Stimulated activated CD8-positive, alpha-beta memory T cell treated with anti-CD3 and anti-CD28 coated beads, Interleukin-12 subunit alpha, Interleukin-12 subunit beta, amount 100 ng/mL, for 1 hour (primary cell): Measurements from ENCODE around the gene ZER1.
A peak's percentile ranks its signal among the peaks of the same experiment; 100 is the strongest.
"Not testable (repeated sequence)": the region's sequence is repeated elsewhere in the genome, so short reads cannot be mapped to it uniquely, and the experiment has no call there.

ENCODE experiments used
- DNase-seq: peaks from one replicate; pipeline ENCODE4 v3.0.0-alpha.2; 2020; ENCODE audit warnings: low read depth

ZER1 gene

DNA sequence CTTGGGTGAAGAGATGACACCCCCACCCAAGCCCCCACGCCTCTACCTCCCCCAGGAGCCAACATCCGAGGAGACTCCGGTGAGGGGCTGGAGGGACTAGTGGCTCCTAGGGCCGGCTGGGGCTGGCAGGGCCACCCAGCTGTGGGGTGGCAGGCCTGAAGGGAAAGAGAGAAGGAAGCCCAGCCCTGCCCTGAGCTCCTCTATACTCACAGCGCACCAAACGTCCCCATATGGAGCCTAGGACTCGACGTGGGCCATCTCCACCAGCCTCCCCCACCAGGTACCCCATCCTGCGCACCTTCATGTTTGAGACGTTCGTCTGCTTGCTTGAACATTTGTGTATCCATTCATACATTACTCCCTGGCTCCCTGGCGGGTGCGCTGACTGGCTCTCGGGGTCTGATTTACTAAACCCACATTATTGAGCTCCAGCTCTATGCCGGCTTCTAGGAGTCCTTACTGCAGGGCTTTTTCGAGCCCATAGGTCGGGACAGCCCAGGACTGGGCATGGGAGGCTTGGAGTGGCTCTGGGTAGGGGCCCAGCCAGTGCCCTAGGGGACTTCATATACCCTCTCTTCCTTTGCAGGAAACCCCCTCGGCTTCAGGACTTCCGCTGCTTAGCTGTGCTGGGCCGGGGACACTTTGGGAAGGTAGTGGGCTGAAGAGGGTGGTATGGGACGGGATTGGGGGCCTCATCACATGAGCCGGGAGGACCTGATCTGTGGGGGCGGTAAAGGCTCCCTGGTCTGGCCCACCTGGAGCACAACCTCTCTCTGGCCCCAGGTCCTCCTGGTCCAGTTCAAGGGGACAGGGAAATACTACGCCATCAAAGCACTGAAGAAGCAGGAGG, 56.9 kb downstream of the ZER1 start:
- DNase-seq = no peak

DNA sequence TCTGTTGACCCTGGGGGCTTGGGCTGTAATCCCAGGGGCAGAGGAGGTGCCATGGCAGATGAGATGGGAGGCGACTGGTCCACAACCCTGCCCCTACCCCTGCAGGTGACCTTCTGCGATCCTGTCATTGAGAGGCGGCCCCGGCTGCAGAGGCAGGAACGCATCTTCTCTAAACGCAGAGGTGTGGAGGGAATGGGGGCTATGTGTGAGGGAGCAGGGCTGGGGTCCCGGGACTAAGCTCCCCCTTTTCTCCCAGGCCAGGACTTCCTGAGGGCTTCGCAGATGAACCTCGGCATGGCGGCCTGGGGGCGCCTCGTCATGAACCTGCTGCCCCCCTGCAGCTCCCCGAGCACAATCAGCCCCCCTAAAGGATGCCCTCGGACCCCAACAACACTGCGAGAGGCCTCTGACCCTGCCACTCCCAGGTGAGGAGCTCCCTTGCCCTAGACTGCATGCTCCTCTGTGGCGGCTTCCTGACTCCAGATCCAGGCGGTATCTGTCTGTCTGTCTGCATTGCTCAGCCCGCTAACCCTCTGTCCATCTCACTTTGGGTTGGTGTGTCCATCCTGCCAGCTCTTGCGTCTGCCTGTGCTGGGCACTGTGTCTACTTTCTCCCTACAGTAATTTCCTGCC, 57.7 kb downstream of the ZER1 start:
- DNase-seq = no peak

DNA sequence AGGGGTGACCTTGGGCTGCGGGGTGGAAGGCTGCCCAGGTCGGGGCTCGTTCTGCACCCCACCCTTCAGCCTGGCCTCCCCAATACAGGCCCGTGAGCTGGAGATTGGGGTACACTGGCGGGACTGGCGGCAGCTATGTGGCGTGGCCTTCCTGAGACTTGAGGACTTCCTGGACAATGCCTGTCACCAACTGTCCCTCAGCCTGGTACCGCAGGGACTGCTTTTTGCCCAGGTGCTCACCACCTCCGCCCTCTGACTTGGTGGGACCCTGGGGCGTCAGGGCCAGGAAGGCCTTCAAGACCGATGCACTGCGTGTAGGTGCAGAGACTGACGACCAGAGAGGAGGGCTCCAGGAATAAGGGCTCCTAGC, 58.3 kb downstream of the ZER1 start:
- DNase-seq = no peak

DNA sequence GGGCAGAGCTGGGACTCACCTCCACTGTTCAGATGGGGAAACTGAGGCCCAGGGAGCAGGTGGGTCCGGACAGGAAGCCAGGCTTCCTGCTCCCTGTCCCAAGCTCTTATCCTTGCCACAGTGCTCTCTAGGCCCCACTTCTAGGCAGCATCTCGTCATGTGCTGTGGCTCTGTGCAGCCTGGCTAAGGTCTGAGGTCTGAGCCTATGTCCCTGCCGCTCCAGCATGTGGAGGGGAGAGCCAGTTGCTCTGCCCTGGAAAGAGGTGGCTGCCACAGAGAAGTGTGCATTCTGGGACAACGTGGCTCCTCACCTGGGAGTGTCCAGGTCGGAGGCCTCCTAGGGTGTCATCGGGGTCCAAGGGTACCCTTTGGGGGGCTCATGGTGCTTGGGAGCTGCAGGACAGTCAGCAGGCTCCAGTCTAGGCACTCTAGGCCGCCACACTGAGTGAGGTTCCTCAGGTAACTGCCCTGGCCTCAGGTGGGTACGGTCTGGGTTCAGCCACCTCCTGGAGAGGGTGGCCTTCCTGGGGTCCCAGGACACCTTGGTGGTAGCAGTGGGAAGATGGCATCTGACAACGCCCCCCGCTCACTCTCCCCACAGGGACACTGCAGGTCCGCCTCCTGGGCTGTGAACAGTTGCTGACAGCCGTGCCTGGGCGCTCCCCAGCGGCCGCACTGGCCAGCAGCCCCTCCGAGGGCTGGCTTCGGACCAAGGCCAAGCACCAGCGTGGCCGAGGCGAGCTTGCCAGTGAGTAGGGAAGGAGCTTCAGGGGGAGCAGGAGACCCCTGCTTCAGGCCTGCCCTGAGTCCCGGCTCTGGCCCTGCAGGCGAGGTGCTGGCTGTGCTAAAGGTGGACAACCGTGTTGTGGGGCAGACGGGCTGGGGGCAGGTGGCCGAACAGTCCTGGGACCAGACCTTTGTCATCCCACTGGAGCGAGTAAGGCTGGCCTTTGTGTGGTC, 59.0 kb downstream of the ZER1 start:
- no peak for DNase-seq

DNA sequence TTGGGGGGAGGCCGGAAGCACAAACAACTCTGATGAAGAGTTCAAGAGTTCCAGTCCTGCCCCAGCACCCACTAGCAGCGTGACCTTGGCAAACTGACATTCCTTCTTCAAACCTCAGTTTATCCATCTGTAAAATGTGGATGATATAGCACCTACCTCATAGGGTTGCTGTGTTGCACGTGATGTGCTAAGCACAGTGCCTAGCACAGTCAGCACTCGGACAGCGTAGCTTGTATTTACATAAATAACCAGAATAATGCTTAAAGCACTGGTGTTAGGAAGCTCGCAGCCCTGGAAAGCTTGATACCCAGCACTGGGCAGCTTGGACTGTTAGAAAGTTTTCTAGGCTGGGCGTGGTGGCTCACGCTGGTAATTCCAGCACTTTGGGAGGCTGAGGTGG, 64.3 kb downstream of the ZER1 start:
- no peak for DNase-seq

DNA sequence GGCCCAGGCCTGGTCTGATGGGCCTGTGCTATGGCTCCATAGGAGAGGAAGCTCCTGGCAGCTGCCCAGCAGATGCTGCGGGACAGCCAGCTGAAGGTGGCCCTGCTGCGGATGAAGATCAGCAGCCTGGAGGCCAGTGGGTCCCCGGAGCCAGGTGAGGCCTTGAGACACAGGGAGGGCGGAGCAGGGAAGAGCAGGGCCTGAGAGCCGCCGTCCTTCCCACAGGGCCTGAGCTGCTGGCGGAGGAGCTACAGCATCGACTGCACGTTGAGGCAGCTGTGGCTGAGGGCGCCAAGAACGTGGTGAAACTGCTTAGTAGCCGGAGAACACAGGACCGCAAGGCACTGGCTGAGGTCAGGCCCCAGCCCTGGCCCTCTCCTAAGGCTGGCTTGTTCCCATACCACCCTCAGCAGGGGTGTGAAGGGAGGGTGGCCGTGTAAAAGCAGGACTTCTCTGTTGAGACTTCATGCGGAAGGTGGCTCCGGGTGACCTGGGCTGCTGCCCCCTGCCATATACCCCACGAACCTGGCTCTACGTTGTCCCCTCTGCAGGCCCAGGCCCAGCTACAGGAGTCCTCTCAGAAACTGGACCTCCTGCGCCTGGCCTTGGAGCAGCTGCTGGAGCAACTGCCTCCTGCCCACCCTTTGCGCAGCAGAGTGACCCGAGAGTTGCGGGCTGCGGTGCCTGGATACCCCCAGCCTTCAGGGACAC, 64.9 kb downstream of the ZER1 start:
- no peak for DNase-seq

DNA sequence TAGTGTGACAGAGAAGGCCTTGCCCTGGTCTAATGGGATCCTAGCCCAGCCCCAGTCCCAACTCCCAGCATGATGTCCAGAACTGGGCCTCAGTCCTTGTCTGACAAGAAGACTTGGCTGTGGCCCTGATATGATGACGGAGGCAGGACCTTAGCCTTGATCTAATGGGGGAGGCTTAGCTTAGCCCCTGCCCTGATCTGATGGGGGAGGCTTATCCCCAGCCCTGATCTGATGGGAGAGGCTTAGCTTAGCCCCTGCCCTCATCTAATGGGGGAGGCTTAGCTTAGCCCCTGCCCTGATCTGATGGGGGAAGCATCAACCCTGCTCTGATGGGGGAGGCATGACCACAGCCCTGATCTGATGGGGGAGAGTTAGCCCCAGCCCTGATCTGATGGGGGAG, 65.7 kb downstream of the ZER1 start:
- no peak for DNase-seq

DNA sequence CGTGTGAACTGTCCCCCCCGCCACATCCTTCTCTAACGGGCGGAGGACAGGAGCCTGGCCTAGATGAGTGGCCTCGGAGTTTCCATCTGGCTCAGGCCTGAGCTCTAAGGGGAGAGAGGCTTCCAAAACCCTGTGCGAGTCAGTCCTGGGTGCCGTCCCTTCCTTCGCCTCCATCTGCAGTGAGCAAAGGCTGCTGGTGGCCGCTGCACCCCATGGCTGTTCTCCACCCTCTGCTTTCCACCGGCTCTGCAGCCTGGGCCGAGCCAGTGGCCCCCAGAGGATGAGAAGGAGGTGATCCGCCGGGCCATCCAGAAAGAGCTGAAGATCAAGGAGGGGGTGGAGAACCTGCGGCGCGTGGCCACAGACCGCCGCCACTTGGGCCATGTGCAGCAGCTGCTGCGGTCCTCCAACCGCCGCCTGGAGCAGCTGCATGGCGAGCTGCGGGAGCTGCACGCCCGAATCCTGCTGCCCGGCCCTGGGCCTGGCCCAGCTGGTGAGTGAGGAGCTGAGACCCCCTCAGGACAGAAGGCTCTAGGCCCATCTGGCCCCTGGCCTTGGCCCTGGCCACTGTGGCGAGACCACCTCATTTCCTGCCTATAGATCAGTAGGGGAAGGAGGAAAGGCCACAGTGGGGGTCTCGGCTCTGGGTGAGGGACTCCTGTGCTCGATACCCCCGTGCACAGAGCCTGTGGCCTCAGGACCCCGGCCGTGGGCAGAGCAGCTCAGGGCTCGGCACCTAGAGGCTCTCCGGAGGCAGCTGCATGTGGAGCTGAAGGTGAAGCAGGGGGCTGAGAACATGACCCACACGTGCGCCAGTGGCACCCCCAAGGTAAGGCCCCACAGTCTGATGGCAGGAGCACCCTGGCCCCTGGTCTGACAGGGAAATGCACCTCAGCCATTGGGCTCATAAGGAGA, 66.4 kb downstream of the ZER1 start:
- DNase-seq = no peak

DNA sequence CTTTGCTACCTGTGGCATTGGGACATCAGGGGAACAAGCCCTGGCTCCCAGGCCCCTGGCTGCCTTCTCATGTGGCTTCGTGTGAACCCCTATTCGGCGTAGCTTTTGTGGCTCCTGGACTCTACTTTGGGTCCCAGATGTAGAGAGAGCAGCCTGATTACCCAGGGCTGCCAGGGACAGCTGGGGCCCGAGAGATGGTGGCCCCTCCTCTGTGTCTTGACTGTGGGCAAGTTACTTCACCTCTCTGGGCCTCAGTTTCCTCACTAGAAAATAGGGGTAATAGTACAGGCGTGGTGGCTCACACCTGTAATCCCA, 67.4 kb downstream of the ZER1 start:
- DNase-seq = no peak

DNA sequence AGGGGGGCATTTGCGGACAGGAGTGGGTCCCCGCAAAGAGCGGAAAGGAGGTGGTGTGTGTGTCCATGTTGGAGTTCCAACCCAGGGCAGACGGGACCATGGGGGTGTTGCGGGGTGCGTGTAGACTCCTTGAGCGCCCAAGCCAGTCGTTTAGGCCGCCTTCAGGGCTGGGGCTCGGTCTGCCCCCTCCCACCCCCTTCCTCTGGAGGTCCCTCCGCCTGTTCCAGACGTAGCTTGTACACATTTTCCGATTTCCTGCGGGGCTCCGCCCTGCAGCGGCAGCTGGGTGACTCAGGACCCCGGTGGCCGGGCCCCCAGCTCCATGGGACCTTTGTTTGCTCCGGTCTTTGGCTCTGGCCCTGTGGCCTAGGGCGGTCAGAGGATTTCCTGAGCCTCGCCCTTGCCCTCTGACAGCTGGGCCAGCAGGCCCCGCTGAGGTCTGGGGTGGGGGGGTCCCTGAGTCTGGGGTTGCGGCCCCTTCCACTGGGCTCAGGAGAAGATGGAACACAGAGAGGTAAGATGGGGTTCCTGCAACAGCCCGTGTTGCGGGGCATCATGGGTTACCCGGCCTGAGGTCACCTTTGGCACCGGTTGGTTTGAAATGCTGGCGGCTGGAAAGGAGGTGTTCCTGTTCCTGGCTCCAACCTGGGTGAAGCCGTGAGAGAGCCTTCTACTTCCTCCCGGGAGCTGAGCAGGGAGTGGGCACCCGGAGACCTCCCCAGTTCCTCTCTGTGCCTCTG, 67.9 kb downstream of the ZER1 start:
- no peak for DNase-seq

DNA sequence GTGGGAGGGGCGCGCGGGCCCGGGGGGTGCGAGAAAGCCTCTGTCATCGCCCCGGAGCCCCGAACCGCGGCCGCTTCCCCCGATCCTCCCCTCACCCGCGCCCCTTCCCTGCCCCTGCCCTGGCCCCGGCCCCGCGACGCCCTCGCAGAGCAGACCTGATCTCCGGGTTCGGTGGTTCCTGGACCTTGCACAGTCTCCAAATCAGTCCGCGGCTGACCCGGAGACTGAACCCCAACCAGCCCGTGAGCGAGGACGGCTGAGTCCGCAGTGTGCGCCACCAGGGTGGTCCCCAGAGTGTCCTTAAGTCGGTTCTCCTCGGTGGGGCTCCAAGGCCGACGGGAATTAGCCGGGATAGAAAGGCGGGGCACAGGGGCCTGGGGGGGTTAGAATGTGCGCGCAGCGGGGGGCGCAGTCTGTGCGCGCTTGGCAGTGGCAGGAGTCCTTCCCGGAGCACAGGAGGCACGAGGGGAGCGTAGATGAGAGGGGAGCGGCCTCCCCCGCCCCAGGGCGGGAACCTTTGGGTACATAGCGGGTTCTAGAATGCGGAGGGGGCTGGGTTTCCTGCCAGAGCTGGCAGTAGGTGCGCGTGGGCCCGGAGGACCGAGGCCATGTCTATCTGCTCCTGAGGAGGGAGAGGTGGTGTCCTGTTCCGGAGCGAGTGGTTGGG, 68.6 kb downstream of the ZER1 start:
- no peak for DNase-seq

DNA sequence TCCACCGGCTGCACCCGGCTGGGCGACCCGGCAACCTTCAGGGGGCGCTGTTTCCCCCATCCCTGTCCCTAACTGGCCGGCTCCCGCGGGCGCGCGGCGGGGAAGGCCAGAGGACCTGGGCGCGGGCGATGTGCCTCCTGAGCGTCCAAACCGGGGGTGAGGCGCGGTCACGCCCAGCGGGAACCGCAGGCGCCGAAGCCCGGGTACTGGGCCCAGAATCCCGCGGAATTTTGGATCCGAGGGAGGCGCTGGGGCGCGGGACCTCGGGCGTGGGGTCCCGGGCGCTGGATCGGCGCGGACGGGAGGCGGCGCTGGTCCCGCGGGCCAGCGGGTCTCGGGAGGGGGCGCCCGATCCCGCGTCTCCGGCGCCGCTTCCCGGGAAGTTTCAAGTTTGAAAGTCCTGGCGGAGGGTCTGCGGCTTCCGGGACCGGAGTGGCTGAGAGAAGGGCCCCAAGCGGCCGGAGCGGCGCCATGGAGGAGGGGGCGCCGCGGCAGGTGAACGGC, 69.2 kb downstream of the ZER1 start, which contains the start of gene PKN3:
Gene PKN3, plus strand, starts transcription at position 59 of the 504 bp plus-strand sequence. Its CDS starts 413 bp downstream, at position 472.
- DNase-seq = peak; percentile 77

DNA sequence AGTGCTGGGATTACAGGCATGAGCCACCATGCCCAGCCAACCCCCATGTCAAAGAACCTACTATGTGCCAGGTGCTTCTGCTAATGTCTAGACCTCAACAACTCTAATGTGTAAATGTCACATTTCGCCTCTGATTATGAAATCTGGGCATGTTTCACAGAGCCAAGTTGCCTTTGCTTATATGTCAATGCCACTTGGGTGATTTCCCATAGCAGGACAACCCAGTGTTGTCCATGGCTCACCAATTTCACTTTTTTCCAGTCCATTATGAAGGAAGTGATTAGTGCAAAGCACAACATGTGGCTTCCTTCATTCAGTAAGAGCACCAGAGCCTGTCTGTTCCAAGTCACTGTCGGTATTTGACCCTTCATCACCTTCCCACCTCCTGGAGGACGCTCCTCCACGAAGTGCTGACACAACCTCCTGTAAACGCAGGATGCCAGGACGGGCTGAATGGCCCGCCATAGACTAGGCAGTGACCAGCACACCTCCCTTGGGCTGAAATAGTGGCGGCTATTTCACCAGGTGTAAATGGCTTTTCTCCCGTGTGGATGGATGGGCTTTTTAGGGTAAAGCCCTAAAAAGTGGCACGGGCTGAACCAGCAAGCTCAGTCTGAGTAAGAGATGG, 70.4 kb downstream of the ZER1 start:
- DNase-seq = no peak

DNA sequence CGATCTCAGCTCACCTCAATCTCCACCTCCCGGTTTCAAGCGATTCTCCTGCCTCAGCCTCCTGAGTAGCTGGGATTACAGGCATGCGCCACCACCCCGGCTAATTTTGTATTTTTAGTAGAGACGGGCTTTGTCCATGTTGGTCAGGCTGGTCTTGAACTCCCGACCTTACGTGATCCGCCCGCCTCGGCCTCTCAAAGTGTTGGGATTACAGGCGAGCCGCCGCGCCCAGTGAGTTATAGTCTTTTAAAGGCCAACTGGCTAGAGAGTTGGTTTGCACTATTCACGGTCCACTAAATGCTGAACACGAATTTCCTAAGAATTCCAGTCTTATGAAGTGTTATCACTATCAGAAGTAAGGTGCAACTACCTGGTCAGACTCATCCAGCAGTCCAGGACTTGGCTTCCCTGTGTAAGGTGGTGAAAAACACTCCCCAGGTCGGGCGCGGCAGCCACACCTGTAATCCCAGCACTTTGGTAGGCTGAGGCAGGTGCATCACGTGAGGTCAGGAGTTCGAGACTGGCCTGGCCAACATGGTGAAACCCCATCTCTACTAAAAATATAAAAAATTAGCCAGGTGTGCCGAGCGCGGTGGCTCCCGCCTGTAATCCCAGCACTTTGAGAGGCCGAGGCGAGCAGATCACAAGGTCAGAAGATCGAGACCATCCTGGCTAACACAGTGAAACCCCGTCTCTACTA, 72.5 kb downstream of the ZER1 start:
- DNase-seq = not testable (repeated sequence)

DNA sequence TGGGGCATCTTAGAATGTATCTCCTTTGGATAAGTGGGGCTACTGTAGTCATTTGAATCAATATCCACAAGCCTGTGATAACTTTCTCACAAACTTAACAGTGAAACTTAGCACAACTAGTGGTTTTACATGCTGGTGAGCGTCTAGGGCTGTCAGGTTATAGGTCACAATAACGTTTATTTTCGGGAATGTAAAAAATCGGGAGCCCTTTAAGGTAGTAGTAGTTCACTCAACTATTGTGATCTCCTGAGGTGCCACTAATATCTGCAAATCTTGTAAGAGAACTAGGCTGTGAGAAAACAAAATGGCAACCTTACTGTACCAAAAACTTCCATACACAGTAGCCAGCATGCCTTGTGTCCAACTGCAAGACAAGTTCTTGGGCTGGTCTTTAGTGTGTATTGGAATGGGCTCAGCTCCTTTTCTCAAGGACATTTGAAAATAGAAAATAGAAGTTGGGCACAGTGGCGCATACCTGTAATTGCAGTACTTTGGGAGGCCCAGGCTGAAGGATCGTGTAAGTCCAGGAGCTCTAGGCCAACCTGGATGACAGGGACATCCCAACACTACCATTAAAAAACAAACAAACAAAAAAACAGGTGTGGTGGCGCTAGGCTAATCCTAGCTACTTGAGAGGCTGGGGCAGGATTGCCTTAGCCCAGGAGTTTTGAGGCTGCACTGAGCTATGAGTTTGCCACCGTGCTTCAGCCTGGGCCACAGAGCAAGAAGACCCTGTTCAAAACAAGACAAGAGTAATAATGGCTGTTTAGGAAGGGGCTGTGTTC, 74.6 kb downstream of the ZER1 start:
- no peak for DNase-seq

DNA sequence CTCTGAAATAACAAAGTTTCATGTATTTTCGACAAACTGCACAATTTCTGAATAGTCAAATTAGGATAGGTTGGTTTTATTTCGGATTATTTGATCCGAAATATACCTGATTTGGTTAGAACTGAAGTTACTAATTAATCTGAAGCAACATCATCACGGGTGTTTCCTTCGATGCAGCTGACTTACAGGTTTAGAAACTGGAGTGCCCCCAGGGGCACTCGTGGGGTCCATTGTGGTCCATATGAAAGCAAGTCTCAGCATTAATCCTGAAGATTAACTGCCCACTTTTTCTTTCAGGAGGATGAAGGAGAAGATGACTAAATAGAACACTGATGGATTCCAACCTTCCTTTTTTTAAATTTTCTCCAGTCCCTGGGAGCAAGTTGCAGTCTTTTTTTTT, 77.4 kb downstream of the ZER1 start:
- DNase-seq = no peak

DNA sequence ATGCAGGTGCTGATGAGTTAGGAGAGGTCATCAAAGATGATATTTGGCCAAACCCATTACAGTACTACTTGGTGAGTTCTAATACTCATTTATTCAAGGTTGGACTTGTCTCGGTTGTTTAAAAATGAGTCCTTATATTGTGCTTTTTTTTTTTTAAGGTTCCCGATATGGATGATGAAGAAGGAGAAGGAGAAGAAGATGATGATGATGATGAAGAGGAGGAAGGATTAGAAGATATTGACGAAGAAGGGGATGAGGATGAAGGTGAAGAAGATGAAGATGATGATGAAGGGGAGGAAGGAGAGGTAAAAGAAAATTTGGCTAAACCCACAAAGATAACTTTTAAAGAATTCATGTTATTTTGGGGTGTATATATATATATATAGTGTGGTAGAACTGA, 78.0 kb downstream of the ZER1 start:
- DNase-seq = not testable (repeated sequence)

DNA sequence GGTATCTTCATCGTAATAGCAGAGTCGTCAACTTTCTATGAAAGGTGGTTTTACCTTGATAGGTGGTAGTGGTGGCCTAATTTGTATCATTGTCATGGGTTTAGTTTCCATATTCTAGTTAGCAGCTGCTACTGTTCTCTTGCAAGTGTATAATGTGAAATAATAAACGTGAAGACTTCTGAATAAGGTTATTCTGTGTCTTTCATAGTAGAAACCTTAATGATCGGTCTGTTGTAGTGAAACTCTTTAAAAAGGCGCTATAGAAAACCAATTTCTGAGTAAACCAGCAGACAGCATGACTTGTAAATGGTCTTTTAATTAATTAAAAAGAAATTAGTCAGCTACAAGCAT, 81.1 kb downstream of the ZER1 start:
- DNase-seq = no peak
